ENCODE measurements around the gene LAMC3. TPM values are rescaled to one million over a fixed set of nuclear protein-coding genes. Genes with fewer than 3 reads are reported as not detected.

Gene LAMC3
- total RNA-seq, 1 donor from 2014 or later = 0.05 TPM

DNA sequence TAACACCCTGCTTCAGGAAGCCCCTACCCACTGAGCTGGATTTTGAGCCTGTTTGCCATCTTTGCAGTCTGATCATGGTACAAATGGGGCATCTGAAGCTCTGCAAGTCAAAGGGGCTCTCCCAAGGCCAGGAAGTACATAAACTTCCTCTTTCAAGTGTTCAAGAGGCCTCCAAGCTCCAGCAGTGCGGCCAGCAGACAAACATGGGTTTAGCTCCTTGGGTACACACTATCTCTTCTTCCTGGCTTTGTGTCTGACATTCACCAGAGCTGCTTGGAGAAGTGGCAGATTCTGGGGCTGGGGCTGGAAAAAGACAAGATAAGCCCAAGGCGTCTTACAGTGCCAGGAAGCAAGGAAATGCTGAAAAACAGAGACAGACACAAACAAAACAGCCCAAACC is 34.1 kb downstream of the LAMC3 start:
- DNase-seq (ENCODE audit: low read depth) = no peak

DNA sequence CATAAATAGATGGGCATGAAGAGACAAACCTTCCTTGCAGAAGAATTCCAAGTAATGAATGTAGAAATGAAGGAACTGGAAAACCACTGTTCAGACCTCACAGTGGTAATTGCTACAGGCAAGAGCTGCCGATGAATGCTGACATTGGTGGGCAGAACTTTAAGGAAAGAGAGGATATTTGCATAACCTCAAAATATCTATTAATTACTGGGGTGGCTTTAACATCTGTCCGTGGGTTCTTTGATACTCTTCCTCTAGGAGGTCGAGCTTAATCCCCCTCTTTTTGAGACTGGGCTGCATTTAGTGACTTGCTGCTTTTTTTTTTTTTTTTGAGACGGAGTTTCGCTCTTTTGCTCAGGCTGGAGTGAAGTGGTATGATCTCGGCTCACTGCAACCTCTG is 34.7 kb downstream of the LAMC3 start:
- no peak for DNase-seq (ENCODE audit: low read depth)

DNA sequence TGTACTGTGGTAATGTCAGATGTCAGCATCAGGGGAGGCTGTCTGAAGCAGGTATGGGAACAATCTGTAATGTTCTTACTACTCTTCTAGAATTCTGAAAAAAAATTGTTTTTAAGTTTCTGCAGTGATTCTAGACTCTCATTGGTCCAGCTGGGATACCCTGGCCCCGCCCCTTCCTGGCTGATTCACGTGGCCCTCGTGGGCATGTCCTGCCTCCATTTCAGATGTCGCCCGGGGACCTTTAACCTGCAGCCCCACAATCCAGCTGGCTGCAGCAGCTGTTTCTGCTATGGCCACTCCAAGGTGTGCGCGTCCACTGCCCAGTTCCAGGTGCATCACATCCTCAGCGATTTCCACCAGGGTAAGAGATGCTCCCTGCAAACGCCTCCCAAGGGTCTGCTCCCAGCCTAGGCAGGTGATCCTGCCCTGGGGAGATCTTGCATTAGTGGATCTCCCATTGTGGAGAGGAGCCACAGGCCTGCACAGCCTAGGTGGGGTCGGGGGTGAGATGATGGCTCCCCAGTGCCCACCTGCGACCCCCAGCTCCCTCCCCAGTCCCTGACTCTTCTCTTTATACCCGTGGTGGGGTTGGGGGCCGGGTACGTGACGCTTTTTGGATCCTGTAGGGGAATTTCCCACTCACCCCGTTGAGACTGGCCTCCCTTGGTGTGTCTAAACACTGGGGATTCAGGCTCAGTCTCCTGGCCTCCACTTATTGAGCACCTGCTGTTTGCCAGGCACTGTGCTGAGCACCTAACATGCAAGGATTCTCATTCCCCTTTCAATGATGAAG is 36.5 kb downstream of the LAMC3 start:
- no peak for DNase-seq (ENCODE audit: low read depth)

DNA sequence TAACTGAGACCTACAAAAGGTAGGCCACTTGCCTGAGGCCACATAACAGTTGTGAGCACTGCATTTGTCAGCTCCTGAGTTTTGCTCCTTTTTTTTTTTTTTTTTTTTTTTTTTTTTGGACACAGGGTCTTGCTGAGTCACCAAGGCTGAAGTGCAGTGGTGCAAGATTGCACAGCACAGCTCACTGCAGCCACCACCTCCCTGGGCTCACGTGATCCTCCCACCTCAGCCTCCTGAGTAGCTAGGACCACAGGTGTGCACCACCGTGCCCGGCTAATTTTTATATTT is 37.1 kb downstream of the LAMC3 start:
- DNase-seq (ENCODE audit: low read depth) = peak; percentile 3

DNA sequence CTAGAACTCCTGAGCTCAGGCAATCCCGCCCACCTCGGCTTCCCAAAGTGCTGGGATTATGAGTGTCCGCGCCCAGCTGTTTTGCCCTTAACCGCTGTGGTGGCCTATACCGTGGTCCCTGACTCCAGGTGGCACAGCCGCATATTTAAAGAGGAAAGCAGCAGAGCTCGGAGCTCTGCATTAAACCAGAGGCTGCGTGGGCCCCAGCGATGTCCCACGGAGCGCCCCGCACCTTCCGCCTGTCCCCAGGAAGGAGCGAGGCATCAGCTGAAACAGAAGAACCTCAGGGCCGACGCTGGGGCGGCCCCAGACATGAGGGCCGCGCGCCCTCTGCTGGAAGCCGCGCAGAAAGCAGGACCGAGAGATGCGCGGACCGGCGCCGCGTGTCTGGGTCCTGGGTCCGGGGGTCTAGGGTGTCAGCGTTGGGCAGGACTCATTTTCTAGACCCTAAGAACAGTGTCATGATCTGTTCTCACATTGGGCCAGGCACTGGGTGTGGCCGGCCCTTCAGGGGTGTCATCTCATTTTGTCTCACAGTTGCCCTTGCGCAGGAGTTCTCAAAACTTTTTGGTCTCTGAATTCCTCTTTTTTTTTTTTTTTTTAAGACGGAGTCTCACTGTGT is 37.7 kb downstream of the LAMC3 start:
- peak; percentile 15 for DNase-seq (ENCODE audit: low read depth)

DNA sequence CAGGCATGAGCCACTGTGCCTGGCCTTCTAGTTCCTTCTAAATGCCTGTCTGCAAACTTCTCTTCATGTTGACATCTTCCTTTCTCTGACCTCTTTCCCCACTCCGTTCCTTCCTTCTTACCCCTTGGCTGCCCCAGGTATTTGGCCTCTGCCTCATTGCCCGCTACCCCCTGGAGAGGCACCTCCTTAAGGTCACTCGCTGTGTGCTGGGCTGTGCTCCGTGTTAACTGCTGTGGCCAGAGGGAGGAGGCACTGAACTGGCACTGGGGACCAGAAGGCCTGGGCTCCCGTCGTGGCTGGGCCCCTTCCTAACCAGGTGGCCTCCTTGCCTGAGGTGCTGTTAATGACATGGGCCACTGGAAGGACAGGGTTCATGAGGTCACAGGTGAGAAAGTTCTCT is 39.4 kb downstream of the LAMC3 start:
- DNase-seq (ENCODE audit: low read depth) = peak; percentile 11

DNA sequence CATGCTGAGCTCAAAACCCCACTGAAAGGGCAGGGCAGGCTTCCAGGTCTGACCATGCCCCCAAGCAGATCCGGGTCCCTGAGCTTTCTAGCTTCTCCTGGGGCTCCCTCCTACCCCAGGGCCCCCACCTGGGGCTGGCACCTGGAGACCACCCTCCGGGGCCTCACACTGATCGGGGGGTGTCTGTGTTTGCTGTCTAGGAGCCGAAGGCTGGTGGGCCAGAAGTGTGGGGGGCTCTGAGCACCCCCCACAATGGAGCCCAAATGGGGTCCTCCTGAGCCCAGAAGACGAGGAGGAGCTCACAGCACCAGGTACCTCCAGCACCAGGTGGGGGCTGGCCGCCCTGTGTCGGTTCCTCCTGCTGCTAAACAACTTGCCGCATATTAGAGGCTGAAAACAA is 39.8 kb downstream of the LAMC3 start:
- DNase-seq (ENCODE audit: low read depth) = no peak

DNA sequence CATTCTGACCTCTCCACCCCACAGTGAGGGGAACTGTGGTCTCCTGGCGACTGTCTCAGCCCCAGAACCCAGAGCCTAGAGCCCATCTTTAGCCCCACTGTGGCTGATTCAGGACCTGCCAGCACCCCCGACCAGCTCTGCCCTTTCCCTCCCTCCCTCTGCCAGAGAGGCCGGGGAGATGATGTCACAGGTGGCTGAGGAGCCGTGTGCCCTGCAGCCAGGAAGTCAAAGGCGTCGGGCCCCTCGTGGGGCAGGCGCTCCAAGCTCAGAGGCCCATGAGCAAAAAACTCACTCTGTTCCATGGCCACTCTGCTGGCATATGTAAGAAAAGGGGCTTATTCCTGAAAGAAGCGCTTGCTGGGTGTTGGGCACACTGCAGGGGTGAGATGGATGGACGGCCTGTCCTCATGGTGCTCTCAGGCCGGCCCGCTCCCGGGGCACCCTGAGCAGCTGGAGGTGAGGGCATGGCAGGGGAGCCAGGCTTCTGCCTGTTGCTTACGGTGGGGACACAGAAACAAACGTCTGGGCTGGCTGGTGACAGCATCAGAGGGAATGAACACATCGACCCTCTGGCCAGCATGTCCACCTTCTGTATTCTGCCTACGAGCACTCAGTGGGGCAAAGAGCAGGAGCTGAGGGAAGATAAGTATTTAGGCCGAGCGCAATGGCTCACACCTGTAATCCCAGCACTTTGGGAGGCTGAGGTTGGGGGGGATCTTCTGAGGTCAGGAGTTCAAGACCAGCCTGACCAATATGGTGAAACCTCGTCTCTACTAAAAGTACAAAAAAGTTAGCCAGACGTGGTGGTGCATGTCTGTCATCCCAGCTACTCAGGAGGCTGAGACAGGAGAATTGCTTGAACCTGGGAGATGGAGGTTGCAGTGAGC is 41.1 kb downstream of the LAMC3 start:
- DNase-seq (ENCODE audit: low read depth) = no peak

DNA sequence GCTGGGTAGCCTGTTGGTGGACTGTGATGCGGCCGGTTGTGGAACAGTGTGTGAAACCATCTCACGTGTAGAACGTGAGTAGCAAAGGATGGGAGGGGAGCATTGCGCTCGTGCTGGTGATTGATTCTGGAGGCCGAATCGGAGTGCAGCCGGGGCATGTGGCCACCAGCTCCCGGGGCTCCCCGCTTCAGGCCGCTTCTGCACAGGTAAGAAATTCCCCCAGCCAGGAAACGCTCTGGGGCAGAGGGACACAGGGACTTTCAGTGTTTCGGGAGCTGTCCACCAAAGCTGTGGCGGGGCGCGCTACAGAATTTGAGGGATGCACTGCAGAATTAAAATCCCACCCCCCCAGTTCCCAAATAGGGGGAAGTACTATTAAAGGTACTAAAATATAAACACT is 41.9 kb downstream of the LAMC3 start:
- no peak for DNase-seq (ENCODE audit: low read depth)

DNA sequence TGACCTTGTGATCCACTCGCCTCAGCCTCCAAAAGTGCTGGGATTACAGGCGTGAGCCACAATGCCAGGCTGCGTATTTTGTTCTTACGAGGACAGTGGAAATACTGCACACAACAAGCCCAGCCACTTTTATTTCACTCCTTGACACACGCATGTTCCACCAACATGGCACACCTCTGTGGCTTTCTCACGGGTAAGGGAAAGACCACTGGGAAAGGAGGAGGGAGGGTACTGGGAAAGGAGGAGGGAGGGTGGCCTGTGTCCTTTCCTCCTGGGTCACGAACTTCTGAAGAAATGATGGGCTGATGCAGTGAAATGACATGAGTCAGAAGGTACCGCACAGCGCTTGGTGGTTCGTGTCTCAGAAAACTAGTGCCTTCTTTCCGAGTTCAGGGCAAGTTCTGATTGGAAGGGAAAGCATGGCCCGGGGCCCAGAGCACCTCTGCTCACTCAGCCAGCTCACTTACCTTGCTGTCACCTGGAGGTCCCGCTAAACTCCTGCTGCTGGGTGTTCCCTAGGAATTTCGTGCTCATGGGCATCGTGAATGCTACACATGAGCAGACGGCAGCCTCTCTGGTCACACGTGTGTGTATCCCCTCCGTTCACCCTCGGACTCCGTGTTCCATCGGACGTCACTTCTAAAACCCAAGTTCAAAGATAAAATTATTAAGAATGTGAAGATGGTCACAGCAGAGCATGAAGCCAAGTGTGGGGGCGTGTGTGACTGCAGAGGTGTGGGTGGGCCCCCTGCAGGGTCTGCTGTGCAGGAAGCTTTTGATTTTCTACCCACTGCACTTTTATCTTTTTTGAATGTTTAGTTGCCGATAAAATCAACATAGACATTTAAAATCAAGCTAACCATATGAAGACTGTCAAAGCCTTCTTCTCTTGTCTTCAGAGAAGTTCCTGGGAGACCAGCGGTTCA is 42.9 kb downstream of the LAMC3 start:
- DNase-seq (ENCODE audit: low read depth) = no peak

DNA sequence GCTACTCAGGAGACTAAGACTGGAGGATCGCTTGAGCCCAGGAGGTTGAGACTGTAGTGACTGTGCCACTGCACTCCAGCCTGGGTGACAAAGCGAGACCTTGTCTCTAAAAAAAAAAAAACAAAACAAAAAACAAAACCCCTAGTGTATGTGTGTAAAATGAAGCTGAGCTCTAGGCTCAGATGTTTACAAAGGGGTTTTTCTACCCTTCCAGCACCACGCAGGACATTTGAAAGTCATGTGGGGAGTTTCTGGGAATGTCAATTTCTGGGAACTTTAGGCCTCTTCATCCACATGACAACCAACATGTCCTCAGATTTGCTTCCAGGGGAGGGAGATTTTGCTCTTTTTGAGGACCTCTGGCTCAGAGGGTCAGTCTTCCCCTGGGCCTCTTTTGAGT is 44.9 kb downstream of the LAMC3 start:
- DNase-seq (ENCODE audit: low read depth) = no peak

DNA sequence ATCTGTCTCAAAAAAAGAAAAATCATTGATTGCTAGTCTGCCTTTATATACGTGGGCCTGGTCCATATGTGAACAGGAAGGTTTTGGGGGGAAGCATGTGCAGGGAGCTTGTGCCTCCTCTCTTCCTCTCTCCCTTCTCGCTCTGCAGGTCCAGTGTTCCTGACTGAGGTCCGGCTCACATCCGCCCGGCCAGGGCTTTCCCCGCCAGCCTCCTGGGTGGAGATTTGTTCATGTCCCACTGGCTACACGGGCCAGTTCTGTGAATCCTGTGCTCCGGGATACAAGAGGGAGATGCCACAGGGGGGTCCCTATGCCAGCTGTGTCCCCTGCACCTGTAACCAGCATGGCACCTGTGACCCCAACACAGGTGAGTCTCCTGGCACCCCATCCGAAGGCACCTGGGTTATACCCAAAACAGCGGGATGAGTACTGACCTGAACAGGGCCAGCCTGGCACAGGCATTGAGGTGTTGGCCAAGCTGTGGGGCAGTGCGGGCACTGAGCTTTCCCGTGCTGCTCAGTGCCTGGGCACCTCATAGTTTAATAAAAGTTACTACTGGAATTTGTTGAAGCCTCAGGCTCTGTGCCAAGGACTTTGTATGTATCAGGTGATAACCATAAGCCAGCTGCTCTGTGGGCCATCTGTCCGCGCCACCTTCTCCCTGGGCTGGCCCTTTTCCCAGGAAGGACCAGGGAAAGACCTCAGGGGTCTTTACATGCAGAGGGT is 48.0 kb downstream of the LAMC3 start:
- DNase-seq (ENCODE audit: low read depth) = no peak

DNA sequence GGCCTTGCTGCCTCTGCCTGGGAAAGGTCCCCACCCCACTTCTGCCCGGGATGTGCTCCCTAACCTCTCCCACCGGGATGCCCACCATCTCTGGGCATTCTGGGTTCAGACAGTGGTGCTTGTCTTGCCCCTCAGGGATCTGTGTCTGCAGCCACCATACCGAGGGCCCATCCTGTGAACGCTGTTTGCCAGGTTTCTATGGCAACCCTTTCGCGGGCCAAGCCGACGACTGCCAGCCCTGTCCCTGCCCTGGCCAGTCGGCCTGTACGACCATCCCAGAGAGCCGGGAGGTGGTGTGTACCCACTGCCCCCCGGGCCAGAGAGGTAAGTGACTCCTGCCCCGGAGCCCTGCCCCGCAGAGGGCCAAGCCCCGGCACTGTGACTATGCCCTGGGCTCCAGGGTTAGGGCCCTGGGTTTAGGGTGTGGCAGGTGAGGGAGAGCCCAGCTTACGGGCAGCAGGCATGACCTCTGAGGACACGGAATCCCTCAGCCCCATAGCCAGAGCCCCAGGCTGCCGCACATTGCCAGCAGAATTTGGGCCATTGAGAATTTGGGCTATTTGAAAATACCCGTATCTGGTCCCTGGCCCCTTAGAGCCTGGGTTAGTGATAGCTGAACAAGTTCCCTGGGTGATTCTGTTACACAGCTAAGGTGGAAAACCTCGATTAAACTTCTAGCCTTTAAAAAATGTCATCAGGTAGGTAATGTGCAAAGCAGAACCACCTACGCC is 52.1 kb downstream of the LAMC3 start:
- no peak for DNase-seq (ENCODE audit: low read depth)

DNA sequence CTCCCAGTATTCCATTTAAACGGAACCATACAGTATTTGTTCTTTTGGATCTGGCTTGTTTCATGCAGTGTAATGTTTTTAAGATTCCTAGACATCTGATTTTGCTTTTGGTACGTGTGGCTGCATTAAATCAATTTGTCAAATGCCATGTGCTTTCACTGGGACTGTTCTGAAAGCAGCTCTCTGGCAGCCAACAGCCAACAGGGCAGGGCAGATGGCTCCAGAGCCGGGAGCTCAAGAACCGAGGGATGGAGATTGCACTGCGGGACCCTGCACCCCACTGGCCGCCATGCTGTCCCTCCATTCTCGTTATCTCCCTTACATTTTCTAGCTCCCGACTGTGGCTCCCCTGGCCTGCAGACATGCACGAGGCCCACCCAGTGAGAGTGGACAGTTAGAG is 54.0 kb downstream of the LAMC3 start:
- DNase-seq (ENCODE audit: low read depth) = no peak

DNA sequence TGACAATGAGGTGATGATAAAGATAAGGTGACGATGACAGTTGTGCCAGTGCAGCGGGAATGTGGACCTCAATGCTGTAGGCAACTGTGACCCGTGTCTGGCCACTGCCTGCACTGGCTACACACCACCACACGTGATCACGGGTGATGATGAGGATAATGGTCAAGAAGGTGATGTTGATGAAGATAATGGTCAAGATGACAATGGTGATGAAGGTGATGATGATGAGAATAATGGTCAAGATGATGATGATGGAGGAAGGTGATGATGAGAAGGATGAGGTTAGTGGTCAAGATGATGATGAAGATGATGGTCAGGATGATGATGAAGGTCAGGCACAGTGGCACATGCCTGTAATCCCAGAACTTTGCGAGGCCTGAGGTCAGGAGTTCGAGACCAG is 56.6 kb downstream of the LAMC3 start:
- no peak for DNase-seq (ENCODE audit: low read depth)

DNA sequence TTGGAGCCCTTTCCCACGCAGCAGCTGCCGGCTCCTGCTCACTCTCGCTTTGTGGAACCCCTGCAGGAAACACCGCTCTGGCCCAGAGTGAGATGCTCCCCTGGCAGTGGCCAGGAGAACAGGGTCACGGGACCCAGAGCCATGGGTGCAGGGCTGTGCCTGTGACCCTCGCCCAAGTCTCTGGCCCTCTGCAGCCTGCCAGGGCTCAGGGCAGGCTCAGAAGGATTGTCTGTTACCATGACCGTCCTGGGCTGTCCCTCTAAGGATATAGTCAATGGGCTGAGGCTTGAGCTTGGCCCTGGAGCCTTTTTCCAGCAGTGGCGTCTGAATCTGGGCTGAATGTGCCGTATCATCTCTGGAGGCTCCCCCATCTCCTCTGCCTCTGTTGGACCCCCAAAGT is 58.7 kb downstream of the LAMC3 start:
- no peak for DNase-seq (ENCODE audit: low read depth)

DNA sequence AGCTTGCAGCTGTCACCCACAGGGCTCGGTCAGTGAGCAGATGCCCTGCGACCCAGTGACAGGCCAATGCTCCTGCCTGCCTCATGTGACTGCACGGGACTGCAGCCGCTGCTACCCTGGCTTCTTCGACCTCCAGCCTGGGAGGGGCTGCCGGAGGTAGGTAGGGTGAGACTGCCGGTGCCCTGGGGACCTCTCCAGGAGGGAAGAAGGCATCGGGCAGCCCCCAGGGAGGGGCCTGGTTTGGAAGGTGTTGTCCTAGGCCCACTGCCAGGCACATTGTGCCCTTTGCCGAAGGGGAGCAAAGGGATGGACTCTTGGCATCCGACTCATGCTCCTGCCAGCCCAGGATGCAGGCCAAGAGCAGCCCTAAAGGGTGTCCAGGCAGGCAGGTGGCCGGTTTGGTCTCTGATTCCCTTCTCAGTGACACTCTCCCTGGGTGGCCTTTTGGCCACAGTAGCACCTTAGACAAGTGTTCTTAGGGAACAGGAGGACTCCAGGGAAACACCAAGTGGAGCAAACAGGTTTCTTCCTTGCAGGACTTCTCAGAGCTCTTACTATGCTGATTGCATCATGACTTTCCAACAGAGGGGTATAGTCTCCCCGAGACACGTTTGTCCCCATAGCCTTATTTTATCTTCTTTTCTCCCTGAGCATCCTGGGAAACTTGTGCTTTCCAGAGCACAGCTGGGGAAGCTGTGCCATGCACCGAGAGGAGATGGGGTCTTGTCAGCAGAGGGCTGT is 59.3 kb downstream of the LAMC3 start:
- no peak for DNase-seq (ENCODE audit: low read depth)

DNA sequence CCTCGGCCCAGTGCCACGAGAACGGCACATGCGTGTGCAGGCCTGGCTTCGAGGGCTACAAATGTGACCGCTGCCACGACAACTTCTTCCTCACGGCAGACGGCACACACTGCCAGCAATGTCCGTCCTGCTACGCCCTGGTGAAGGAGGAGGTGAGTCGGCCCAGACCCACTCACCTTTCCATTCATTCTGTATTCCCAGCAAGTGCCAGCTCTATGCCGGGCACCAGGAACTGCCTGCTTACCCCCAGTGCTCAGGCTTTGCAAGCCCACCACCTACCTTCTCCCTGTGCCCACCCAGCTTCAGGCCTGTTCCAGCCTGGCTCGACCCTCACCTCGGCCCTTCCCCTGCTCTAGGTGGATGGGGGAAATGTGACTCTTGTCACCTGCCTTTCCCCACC is 60.7 kb downstream of the LAMC3 start:
- no peak for DNase-seq (ENCODE audit: low read depth)

DNA sequence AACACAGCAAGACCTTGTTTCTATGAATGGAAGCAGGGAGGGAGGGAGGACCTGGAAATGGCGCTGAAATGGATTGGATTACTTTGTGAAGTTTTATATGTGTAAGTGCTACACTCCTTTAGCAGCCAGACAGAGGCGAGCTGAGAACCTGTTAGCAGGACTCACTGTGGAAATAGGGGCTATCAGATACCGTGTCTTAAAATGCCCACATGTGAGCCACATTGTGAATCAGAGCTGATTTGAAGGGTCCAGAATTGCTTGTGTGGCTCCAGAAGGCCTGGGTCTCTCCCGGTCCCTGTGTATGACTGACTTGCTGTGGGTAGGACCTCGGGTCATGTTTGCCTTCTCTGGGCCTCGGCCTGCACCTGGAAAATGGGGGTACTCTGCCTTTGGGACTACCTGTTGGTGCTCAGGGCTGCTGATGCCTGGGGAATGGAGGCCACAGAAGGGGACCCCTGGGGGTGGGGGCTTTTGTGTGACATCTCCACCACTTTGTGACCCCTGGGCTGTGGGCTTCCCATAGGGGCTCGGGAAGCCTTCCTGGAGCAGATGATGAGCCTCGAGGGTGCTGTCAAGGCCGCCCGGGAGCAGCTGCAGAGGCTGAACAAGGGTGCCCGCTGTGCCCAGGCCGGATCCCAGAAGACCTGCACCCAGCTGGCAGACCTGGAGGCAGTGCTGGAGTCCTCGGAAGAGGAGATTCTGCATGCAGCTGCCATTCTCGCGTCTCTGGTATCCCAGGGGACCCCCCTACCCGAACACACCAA is 63.3 kb downstream of the LAMC3 start:
- DNase-seq (ENCODE audit: low read depth) = no peak

All from renal cortical epithelial cell (primary cell).